Astrocyte of the hippocampus (primary cell): ENCODE measurements around the gene SCO2.
"Not testable (repeated sequence)": the region's sequence is repeated elsewhere in the genome, so short reads cannot be mapped to it uniquely, and the experiment has no call there.

Source experiments
- DNase-seq: peaks from one replicate; pipeline ENCODE4 v3.0.0; 2011; ENCODE audit warnings: low read depth, low spot score

Gene SCO2

DNA sequence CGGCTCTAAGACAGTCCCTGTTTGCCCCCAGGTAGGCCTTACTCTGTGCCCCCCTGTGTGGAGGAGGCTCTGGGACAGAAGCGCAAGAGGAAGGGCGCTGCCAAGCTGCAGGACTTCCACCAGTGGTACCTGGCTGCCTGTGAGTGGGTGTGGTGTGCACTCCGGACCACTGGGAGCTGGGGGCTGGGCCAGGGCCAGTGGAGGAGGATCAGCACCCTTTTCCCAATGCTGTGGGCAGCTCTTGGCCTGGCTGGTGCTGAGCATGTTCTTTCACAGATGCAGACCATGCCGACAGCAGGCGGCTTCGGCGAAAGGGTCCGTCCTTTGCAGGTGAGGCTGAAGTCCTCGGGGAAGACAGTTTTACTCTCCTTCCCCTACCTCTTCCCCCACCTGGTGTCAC, 3.7 kb downstream of the SCO2 start:
- DNase-seq, result no peak

DNA sequence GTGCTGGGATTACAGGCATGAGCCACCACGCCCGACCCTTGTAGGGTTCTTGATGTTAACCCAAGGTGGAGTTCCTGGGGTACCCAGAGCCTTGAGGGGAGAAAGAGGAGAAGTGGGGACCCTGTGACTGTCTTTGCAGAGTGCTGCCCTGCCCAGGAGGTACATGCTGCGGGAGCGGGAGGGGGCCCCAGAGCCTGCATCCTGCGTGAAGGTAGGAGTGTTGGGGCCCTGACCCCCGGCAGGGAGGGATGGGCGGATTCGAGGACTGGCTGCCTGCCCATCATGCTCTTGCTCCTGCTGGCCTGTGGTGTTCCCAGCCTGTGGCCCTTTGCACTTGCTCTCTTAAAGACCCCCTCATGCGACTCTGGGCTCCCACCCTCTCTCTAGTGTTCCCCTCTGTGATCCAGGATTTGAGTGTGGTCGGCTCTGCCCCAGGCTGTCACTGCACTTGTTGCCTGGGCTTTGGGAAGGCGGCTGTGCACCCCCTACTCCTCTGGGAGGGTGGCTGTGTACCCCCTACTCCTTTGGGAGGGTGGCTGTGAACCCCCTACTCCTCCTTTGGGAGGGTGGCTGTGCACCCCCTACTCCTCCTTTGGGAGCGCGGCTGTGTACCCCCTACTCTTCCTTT, 4.5 kb downstream of the SCO2 start:
- DNase-seq, result no peak

DNA sequence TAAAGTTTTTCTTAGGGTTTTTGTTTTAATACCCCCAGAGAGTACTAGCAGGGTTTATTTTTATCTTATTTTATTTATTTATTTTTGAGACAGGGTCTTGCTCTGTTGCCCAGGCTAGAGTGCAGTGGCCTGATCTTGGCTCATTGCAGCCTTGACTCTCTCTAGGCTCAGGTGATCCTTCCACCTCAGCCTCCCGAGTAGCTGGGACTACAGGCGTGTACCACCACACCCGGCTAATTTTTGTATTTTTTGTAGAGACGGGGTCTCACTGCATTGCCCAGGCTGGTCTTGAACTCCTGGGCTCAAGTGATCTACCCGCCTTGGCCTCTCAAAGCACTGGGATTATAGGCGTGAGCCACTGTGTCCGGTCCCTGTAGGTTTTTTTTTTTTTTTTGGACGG, 5.2 kb downstream of the SCO2 start:
- DNase-seq, result not testable (repeated sequence)

DNA sequence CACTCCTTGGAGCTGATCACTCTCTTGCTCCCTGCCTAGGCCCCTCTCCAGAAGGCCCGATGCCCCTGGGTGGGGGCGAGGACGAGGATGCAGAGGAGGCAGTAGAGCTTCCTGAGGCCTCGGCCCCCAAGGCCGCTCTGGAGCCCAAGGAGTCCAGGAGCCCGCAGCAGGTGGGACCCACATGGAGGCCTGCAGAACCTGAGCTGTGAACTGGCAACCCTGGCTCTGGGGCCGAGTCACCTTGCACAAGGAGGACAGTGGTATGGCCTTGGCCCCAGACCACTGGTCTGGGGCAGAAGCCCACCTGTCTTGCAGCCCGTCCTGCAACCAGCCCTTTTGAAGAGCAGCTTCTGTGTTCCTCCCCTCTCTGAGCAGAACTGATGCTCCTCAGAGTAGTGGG, 6.2 kb downstream of the SCO2 start:
- no peak for DNase-seq

DNA sequence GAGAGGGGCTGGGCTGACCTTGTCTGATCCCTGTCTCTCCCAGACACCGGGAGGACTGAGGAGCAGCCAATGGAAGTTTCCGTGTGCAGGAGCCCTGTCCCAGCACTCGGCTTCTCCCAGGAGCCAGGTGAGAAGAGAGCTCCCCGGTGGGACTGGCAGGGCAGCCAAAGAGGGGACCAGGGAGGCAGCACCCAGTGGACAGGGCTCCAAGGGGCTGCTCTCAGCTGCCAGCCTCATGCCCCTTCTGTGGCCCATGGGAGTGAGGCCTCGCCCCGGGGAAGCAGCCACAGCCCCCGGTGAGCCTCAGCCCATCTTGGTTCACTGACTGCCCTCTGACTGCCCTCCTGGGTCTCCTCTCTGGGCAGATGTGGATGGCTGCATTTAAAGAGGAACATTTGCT, 6.8 kb downstream of the SCO2 start:
- DNase-seq, result no peak

DNA sequence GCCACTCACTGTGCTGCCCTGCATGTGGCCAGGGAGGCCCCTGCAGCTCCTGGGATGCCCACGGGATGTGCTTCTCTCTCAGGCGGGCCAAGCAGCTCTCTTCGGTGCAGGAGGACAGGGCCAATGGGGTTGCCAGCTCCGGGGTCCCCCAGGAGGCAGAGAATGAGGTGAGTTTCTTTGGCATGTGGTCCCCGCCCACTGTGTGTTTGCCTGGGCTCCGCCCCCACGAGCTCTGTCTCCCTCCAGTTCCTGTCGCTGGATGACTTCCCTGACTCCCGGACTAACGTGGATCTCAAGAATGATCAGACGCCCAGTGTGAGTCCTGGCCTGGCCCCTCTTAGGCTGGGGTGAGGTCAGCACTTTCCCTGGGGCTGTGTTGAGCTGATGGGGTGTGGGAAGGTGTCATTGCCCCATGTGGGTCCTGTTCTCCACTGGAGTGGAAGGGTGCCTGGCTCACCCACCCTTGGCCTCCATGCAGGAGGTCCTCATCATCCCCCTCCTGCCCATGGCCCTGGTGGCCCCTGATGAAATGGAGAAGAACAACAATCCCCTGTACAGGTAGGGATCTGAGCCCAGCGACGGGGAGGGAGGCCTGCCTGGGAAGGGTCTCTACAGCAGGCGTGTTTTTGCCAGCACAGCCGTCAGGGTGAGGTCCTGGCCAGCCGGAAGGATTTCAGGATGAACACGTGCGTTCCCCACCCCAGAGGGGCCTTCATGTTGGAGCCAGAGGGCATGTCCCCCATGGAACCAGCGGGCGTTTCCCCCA, 7.7 kb downstream of the SCO2 start:
- DNase-seq, result no peak

DNA sequence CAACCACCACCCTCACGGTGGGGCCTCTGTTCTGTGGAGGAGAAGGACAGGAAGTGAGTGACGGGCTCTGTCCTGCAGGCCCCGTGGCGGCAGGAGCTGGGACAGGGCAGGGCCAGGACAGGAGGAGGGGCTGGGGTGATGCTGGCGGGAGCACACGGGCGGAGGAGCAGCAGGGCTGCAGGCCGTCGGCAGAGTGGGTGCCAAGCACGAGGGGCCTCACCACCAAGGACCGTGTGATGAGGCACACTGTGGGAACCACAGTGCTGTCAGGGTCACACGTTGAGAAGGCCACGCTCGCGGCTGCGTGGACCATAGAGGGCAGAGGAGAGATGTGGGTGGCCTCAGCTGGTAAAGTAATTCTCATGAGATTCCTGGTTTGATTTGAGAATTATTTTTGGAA, 8.5 kb downstream of the SCO2 start:
- DNase-seq, result no peak

DNA sequence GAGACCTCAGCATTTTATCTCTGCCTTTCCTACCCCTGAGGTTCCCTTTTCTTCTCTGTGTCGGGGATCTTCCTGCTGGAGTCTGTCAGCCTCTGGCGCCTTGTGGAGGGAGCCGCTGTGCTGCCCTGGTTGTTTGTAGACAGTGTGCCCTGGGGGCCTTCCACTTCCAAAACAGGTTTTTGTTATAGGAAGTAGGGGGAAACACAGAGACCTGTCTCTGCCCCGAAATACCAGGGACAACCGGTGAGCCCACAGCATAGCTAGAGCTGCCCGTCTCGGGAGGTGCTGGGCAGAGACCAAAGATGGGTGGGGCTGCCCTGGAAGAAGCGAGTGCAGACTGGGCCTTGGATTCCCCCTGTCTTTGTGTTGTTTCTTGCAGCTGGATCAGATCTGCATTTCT, 9.3 kb downstream of the SCO2 start:
- DNase-seq, result no peak

DNA sequence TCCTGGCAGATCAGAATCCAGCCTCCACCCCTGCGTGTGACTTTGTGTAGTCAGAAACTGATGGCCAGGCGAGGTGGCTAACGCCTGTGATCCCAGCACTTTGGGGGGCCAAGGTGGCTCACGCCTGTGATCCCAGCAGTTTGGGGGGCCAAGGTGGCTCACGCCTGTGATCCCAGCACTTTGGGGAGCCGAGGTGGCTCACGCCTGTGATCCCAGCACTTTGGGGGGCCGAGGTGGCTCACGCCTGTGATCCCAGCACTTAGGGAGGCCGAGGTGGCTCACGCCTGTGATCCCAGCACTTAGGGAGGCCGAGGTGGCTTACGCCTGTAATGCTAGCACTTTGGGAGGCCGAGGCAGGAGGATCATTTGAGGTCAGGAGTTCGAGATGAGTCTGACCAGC, 12.2 kb downstream of the SCO2 start:
- no peak for DNase-seq

DNA sequence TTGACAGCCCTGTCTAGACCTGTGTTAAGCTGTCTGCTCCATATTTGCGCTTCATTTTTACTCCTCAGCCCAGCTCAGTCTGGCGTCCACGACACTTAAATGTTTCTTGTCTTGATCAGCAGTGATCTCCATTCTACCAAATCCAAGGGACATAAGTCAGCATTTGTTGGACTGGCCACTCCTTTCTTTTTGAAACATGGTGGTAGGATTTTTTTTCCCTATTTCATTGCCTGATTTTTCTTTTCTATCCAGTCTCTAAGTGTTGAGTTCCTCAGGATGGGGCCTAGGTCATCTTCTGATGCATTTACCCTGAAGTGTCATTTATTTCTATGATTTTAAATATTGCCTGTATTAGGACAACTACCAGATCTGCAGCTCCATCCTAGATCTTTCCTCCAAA, 16.5 kb downstream of the SCO2 start:
- DNase-seq, result no peak

DNA sequence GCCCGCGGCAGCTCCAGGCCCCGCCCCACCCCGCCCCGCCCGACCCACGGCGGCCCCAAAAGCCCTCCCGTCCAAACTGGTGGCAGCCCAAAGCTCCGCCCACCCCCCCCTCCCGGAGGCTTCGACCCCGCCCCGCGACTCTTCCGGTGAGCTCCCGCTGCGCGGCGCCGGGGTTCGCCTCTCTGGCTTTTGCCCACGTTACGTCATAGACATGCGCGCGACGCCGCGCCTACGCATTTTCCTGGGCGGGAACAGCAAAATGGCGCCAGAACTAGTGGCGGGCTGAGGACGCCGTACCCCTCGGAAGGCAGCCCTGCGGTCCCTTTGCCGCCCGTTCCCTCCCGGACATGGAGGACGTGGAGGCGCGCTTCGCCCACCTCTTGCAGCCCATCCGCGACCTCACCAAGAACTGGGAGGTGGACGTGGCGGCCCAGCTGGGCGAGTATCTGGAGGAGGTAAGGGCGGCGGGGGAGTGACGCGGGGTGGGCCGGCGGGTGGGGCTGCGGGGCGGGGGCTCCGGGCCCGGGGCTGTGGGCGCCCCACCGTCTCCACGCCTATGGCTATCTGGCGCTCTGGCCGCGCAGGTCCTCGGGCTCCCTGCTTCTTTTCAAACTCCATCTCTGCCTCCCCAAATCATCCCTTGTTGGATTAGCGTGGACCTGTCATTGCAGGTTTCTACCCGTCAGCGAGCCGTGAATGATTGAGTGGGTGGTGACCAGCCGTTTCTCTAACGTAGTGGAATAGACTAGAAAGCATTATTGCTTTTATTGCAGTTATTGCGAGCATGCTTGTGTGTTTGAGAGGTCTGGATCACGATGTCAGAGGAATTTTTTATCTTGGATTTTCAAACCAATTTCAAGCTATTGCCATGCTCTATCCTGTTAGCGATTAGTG, 17.2 kb downstream of the SCO2 start, which contains the start of gene NCAPH2:
Gene NCAPH2, plus strand, starts transcription at position 234 of the 894 bp plus-strand sequence. Its CDS starts 114 bp downstream, at position 348.
- peak; percentile 100 for DNase-seq

DNA sequence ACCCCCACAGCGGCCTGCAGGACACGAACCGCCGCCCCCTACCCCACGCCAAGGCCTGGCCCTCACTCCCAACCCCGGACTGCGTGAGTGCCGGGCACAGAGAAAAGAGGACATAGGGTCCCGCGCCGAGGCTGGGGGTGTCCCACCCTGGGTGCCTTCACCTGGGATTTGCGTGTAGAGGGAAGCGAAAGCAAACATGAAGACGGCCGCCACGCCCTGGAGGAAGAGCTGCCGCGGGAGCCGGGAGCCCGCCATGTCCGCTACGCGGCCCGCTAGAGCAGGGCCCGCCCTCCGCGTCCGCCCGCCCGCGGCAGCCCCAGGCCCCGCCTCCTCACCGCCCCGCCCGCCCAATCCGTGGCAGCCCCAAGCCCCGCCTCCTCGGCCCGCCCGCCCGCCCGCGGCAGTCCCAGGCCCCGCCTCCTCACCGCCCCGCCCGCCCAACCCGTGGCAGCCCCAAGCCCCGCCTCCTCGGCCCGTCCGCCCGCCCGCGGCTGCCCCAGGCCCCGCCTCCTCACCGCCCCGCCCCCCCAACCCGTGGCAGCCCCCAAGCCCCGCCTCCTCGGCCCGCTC, 17.9 kb downstream of the SCO2 start, which contains the start of gene LMF2:
Gene LMF2, minus strand, starts transcription at position 282 of the 570 bp plus-strand sequence. Its CDS starts 27 bp downstream, at position 255.
- no peak for DNase-seq

DNA sequence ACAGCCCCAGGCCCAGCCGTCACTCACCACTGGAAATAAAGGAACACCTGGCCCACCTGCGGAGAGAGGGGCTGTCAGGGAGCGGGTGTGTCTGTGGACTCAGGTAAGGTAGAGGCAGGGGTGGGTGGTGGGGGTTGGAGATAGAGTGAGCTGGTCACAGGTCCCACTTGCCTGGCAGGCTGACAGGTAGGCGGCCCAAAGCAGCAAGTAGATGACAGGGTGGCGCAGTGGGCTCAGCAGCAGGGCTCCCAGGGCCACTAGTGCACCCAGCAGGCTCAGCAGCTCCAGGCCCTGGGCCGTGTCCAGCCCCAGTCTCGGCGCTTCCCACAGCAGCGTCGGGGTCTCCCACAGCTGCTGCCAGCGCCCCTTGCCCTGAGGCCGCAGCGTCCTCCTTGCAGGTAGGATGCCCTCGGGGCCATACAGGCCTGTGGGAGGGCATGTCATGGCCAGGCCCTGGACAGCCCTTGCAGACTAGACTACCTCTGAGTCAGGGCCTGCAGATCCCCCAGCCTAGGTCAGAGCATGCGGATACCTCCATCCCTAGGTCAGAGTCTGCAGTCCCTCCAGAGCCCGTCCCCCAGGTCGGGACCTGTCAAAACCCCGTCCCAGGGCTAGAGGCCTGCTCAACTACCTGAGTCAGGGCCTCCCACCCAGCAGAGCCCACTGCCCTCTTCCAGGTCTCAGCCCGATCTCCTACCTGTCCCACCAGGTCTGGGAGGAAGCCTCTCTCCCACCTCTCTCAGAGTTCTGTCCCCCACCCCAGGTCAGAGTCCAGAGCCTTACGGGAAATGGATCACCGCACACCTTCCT, 18.6 kb downstream of the SCO2 start:
- peak; percentile 25 for DNase-seq

DNA sequence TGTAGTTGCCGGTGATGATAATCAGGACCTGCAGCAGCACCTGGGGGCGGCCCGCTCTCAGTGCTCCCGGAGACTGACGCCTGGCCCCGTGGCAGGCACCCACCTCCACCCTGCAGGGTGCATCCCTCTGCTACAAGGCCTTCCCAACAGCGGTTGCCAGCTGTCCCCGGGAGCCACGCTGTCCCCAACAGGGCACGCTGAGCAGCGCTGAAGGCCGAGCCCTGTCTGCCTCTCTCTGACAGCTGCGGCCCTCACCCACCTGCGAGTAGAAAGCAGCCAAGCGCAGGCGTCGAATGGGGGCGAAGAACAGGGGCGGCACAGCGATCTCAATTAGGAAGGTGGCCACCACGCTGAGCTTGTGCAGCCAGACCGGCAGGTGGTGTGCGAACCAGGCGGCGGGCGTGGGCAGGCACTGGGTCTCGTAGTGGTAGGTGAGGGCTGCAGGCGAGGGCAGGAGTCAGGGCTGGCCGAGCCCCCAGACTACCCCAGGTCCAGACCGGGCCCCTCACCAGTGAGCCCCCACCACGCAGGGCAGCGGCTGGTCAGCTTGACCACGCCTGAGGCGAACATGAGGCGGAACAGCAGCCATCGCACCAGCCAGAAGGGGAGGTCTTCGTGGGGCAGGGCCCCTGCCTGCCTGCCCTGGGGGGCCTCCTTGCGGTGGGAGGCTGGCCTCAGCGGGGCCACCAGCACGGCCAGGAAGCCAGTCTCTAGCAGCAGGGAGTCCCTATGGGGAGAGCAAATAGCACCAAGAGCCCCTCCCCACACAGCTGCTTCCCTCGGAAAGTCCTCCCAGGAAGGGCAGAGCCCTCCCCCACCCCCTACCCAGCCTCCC, 19.4 kb downstream of the SCO2 start:
- DNase-seq, result no peak

DNA sequence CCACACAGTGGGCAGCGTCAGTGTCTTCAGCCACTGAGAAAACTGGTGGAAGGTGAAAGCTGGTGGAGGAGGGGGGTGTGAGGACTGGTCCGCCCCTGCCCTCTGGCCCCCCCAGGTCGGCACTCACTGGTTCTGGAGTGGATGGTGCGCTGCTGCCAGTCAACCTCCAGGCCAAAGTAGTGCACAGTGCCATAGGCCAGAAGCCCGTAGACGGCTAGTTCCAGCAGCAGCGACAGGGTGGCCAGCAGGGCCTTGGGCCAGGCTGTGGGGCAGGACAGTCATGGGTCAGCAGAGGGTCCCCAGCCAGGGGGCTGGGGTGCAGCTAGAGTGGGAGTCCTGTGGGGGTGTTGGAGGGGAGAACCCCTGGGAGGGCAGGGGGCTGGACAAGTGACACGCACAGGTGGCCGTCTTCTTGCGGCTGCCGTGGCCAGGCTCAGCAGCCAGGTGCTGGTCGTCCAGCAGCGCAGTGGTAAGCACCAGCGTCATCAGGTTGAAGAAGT, 20.1 kb downstream of the SCO2 start:
- no peak for DNase-seq

DNA sequence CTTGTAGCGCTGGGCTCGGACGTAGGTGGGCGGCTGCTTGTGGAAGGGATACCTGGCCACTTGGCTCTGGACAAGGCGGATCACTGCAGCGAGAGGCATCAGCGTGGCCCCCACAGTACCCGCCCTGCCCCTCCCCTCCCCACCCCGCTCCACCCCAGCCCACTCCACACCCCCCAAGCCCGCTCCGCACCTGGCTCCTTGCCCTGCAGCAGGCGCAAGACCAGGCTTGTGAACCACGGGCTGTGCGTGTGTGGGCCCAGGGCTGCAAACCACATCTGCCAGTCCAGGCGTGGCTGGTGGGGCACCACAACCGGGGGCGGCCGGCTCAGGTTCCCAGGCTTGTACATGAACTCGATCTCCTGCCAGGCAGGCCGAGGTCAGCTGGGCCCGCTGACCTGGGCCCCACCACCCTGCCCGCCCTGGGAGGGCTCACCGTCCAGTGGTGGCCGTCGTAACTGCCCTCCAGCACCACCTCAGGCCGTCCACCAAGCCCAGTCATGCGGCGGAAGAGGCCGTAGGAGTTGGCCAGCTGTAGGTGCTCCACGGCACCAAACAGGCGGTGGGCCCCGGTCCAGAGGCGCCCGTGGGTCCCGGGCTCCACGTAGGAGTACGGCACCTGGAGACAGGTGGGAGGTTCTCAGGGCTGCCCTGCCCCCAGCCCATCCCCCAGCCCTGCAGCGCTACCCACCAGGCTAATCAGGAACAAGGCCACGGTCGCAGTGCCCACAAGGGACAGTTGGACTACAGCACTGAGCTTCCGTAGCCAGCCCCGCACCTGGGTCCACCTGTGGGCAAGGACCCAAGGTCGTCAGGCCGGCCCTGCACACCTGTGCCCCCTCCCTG, 20.8 kb downstream of the SCO2 start:
- no peak for DNase-seq

DNA sequence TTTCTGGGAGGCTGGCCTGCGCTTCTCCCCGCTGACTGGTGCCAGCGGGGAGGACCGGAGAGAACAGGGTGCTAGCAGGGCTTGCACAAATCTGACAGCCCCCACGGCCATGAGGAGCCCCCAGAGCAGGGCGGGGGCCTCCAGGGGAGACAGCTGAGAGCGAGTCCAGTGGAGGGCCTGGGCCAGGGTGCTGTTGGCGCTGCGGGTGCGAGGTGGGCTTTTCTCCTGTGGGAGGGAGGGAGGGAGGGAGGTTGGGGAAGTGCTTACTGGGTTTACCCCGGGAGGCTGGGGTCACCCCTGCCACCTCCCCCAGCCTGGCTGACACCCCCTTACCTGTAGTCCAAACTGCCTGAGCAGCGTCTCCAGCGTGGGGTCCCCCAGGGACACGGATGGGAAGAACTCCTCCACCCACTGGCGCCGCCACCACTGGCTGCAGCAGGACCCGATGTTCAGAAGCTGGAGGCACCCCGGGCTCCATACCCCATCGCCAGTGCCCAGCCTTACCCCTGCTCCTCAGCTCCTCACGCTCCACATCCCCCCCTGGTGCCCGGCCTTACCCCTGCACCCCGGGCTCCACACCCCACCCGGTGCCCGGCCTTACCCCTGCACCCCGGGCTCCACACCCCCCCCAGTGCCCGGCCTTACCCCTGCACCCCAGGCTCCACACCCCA, 21.8 kb downstream of the SCO2 start:
- DNase-seq, result no peak
